ENCODE results near the gene ZBTB8A. TPM values are rescaled to one million over a fixed set of nuclear protein-coding genes. Genes with fewer than 3 reads are reported as not detected.

ZBTB8A gene
- total and polyA plus RNA-seq, 2 of the 13 experiments (the other 11 are each of a cell fraction or from before 2014, with no cell fraction given) = 1.3 to 3.7 TPM

GRCh38 chr1:32611859-32612188 is 72.6 kb downstream of the ZBTB8A start (continued):
- 0 out of 2 replicates have a peak, but pooled peaks have one; percentile 29 for TF ChIP-seq SNAPC2 (CRISPR knock-in tag; IDR thresholded peaks at IDR 0.05)
- no peak for TF ChIP-seq NR2F6 (IDR thresholded peaks at IDR 0.05)
- no peak for TF ChIP-seq NR2F6 (CRISPR knock-in tag; IDR thresholded peaks at IDR 0.05)
- 0 out of 2 replicates have a peak, but pooled peaks have one; percentile 14 for TF ChIP-seq ZSCAN31 (CRISPR knock-in tag; IDR thresholded peaks at IDR 0.05; ENCODE audit: low read depth)
- TF ChIP-seq WIZ (CRISPR knock-in tag; IDR thresholded peaks at IDR 0.05) = 0 out of 2 replicates have a peak, but pooled peaks have one; percentile 35
- TF ChIP-seq PHF8 (CRISPR knock-in tag; IDR thresholded peaks at IDR 0.05) = peak; percentile 62; the same call in 1 of the 2 replicates
- TF ChIP-seq ZNF670 (CRISPR knock-in tag; IDR thresholded peaks at IDR 0.05; ENCODE audit: borderline replicate concordance) = 0 out of 2 replicates have a peak, but pooled peaks have one; percentile 40
- TF ChIP-seq CSRNP1 (CRISPR knock-in tag; IDR thresholded peaks at IDR 0.05) = 0 out of 2 replicates have a peak, but pooled peaks have one; percentile 17
- TF ChIP-seq ZNF329 (CRISPR knock-in tag; IDR thresholded peaks at IDR 0.05; ENCODE audit: low read depth) = no peak
- no peak for TF ChIP-seq BRCA1 (CRISPR knock-in tag; IDR thresholded peaks at IDR 0.05)

GRCh38 chr1:32612189-32612881 is 73.1 kb downstream of the ZBTB8A start:
- Histone ChIP-seq H3K79me2 (ENCODE audit: insufficient read depth, low read length) (no peaks in the 10 kb centered on the region), H3K27me3 (ENCODE audit: control insufficient read depth in 1 of 2, insufficient read depth in 2 of 2, low read length in 2 of 2) (no peaks in the 10 kb centered on the region; a peak in 1 of 5 replicates), H3K36me3 (replicated peaks in 1 of 2; ENCODE audit: control insufficient read depth in 1 of 2, insufficient read depth in 2 of 2, low read length in 2 of 2) (no peaks in the 10 kb centered on the region), H3K9me3 (ENCODE audit: low read length) (no peaks in the 10 kb centered on the region), H2AFZ (ENCODE audit: low read length) (no peak overlapping the region), H4K20me1 (ENCODE audit: insufficient read depth, low read length) (no peaks in the 10 kb centered on the region), H3K4me1 (ENCODE audit: insufficient read depth, low read length) (peaks cover 15% of the 10 kb centered on the region), H3K4me2 (ENCODE audit: low read depth, low read length) (peak overlapping the region; percentile 97), H3K9ac (ENCODE audit: insufficient read depth, low read depth, low read length) (peak overlapping the region; percentile 79), H3K27ac (ENCODE audit: extremely low read length, insufficient read depth, low read length) (peak overlapping the region; percentile 73), H3K4me3 (replicated peaks in 1 of 3; ENCODE audit: insufficient read depth in 1 of 3, low read depth in 2 of 3, low read length in 3 of 3) (peak overlapping the region; percentile 74 to 90 (median 74))
- BruUV-seq (replicated peaks) = TSS peak; percentile 98
- in situ Hi-C loops (cut with HindIII; ENCODE audit: extremely low pct_ligation_motif_present, low pct_unique_long_range_greater_than_20kb) (no loop called here), intact Hi-C loops (cut with micrococcal nuclease; ENCODE audit: unreplicated experiment) (no loop called here)
- WGBS (ENCODE audit: low lambda C conversion rate) = 20% methylated on average over 15 of the region's 35 CpGs
- ATAC-seq = peak; percentile 100
- ChIA-PET CTCF (ENCODE audit: low intra/inter-chr PET ratio, low total read pairs) (no interaction called here), POLR2A (interaction anchor here (0.7 to 1.8 kb wide), 7 partner anchors 10 to 599 kb away, joined by 3 to 6 read pairs (median 4); partner anchors contain the start of genes KHDRBS1, RBBP4 and ZBTB8OS)
- DNase-seq (ENCODE audit: low spot score) = peak; percentile 82
- peak; percentile 76 for FAIRE-seq
- TF ChIP-seq TOE1 (CRISPR knock-in tag; IDR thresholded peaks at IDR 0.05) (no peak), ZBTB1 (CRISPR knock-in tag; IDR thresholded peaks at IDR 0.05; ENCODE audit: borderline replicate concordance) (no peak), GABPB1 (CRISPR knock-in tag; IDR thresholded peaks at IDR 0.05) (peak; percentile 69; the same call in 1 of the 2 replicates), ZFY (CRISPR knock-in tag; IDR thresholded peaks at IDR 0.05) (no peak), ZSCAN20 (CRISPR knock-in tag; IDR thresholded peaks at IDR 0.05; ENCODE audit: borderline replicate concordance) (no peak), SIN3B (IDR thresholded peaks at IDR 0.05; ENCODE audit: low read length) (no peak), ZNF839 (CRISPR knock-in tag; IDR thresholded peaks at IDR 0.05; ENCODE audit: borderline replicate concordance) (no peak), HCFC1 (IDR thresholded peaks at IDR 0.05; ENCODE audit: low read depth, low read length) (no peak), ZFP36 (IDR thresholded peaks at IDR 0.05; ENCODE audit: borderline replicate concordance, low read depth, low read length, partially characterized antibody) (no peak), ZNF589 (CRISPR knock-in tag; conservative IDR thresholded peaks at IDR 0.05) (no peak), KDM2A (CRISPR knock-in tag; IDR thresholded peaks at IDR 0.05; ENCODE audit: borderline replicate concordance, low read depth) (peak; percentile 90), UBTF (CRISPR knock-in tag; IDR thresholded peaks at IDR 0.05) (0 out of 2 replicates have a peak, but pooled peaks have one; percentile 20)

Data from HepG2 (cell line).